ENCODE measurements around the gene ADORA1.
A peak's percentile ranks its signal among the peaks of the same experiment; 100 is the strongest.

The ADORA1 gene

GRCh38 chr1:203095061-203095690, 32.4 kb upstream of the ADORA1 start:
- no peak for DNase-seq

- DNase-seq = no peak
Observed at GRCh38 chr1:203096566-203096965, 31.0 kb upstream of the ADORA1 start.

- no peak for DNase-seq
Observed at GRCh38 chr1:203097001-203097400, 30.5 kb upstream of the ADORA1 start.

- DNase-seq = no peak
Observed at GRCh38 chr1:203098445-203098844, 29.1 kb upstream of the ADORA1 start.

- DNase-seq = no peak
Observed at GRCh38 chr1:203098914-203099520, 28.5 kb upstream of the ADORA1 start.

- no peak for DNase-seq
Observed at GRCh38 chr1:203099805-203100515, 27.6 kb upstream of the ADORA1 start.

- DNase-seq = no peak
Observed at GRCh38 chr1:203100516-203100869, 27.0 kb upstream of the ADORA1 start.

GRCh38 chr1:203101813-203102634, 25.5 kb upstream of the ADORA1 start:
- DNase-seq = no peak

- DNase-seq = no peak
Observed at GRCh38 chr1:203103216-203103615, 24.3 kb upstream of the ADORA1 start.

- no peak for DNase-seq
Observed at GRCh38 chr1:203103829-203104495, 23.6 kb upstream of the ADORA1 start.

GRCh38 chr1:203104789-203105390, 22.6 kb upstream of the ADORA1 start:
- DNase-seq = no peak

- DNase-seq = no peak
Observed at GRCh38 chr1:203112475-203112874, 15.1 kb upstream of the ADORA1 start.

GRCh38 chr1:203113308-203113707, 14.2 kb upstream of the ADORA1 start:
- DNase-seq = no peak

- DNase-seq = no peak
Observed at GRCh38 chr1:203114202-203114601, 13.3 kb upstream of the ADORA1 start.

GRCh38 chr1:203116091-203116820, 11.3 kb upstream of the ADORA1 start:
- no peak for DNase-seq

GRCh38 chr1:203117611-203118575, 9.6 kb upstream of the ADORA1 start:
- peak; percentile 43 for DNase-seq

GRCh38 chr1:203120325-203121153, 7.0 kb upstream of the ADORA1 start:
- no peak for DNase-seq

- no peak for DNase-seq
Observed at GRCh38 chr1:203121186-203122015, 6.1 kb upstream of the ADORA1 start.

- no peak for DNase-seq
Observed at GRCh38 chr1:203122159-203122558, 5.4 kb upstream of the ADORA1 start.
